Uterus (tissue), 4 donors: ENCODE data around the gene GOLGA7B. TPM values are rescaled to one million over a fixed set of nuclear protein-coding genes. Genes with fewer than 3 reads are reported as not detected.

Source experiments
- DNase-seq, 2 donors: peaks; one replicate each; pipeline ENCODE4 v3.0.0-alpha.2; 2019 to 2020
- H3K27ac ChIP-seq, 2 donors: fragments of 200-600 bp; sonication (generic); 1 replicate in 1 of 2; 2 replicates in 1 of 2; pipeline ENCODE4 v1.5.1; 2016 to 2018
- H3K27me3 ChIP-seq, 2 donors: fragments of 200-600 bp; sonication (generic); one replicate each; pipeline ENCODE4 v1.5.1; 2018 to 2019; ENCODE audit warnings: control low read depth in 1 of 2
- H3K36me3 ChIP-seq, 2 donors: fragments of 200-600 bp; sonication (generic); one replicate each; pipeline ENCODE4 v1.5.1; 2019; ENCODE audit warnings: control low read depth in 1 of 2
- H3K4me1 ChIP-seq, 2 donors: fragments of 200-600 bp; sonication (generic); one replicate each; pipeline ENCODE4 v1.5.1; 2018 to 2019; ENCODE audit warnings: control low read depth in 1 of 2
- H3K4me3 ChIP-seq, 2 donors: fragments of 200-600 bp; sonication (generic); 1 replicate in 1 of 2; 2 replicates in 1 of 2; pipeline ENCODE4 v1.5.1; 2018 to 2019; ENCODE audit warnings: mild to moderate bottlenecking in 1 of 2
- H3K9me3 ChIP-seq, 2 donors: fragments of 200-600 bp; sonication (generic); one replicate each; pipeline ENCODE4 v1.5.1; 2019; ENCODE audit warnings: control low read depth in 1 of 2
- POLR2A ChIP-seq, 2 donors: fragments of 450-650 bp; IDR thresholded peaks; one replicate each; pipeline ENCODE4 v1.6.1; 2016; ENCODE audit warnings: antibody characterized with exemption in 2 of 2, mild to moderate bottlenecking in 1 of 2, moderate library complexity in 1 of 2
- intact Hi-C: fragments of 100-400 bp; cut with DNase I; formaldehyde crosslinking; loops from one replicate; pipeline ENCODE4 v1.15.1; 2023; ENCODE audit warnings: low total_unique reads
- total RNA-seq, 4 donors: library from RNA; depleted of rRNA in 3 of 4; stranded (reverse); fragments of >200 nt in 3 of 4; gene quantifications; one replicate each; pipeline versions ENCODE4 v1.1.0 to v1.2.4, GENCODE V29; 2014 to 2023
- TF ChIP-seq, protein P1 (sequence below), 4 experiments: fragments of 200-600 bp in 2 of 4; fragments of 450-650 bp in 2 of 4; sonication (generic) in 2 of 4; IDR thresholded peaks; one replicate each; pipeline ENCODE4 v1.5.1; 2016 to 2019; ENCODE audit warnings: antibody characterized with exemption in 4 of 4, mild to moderate bottlenecking in 2 of 4, moderate library complexity in 1 of 4
- donor health status: DM: yes; HTN: yes; CAD: no.

GOLGA7B gene
- total RNA-seq = 1 to 10 TPM in 1 of 4 donors, under 1 TPM in 1, not detected in 2; 0.09 to 3.1 TPM

DNA sequence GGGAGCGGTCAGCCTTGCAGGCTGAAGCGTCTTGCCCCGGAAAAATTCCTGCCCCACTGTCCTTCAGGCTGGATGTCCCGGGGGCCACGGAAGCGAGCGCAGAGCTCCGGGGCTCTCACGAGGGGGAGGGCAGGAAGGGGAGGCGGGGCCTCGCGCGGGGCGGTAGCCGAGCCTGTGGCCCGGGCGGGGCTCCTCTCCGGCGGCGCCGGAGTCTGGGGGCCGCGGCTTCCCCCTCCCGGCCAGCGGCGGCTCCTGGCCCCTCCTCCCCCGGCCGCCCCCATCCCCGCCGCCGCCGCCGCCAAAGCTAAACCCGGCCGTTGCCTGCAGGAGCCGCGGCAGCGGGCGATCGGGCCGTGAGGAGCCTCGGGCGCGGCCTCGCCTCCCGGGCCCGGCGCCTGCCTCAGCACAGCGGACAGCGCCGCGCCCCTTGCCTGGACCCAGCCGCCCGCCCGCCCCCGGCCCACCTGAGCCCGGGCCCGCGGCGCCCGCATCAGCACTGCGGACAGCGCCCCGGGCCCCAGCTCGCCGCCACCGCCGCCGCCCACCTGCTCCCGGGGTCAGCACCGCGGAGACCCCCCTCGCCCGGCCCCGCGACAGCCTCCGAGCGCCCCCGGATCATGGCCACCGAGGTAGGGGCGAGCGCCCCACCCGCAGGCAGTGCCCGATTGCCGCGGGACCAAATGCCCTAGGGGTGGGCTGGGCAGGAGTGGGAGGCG lies at the start of gene GOLGA7B:
Gene GOLGA7B, plus strand, starts transcription at position 157 of the 716 bp plus-strand sequence. Its CDS starts 461 bp downstream, at position 618.
- Histone ChIP-seq H3K27ac (no peak within 1 kb of the TSS), H3K4me1 (peaks cover 0 to 10% of the 10 kb centered on the region in 2 donors), H3K36me3 (no peaks in the 10 kb centered on the region), H3K4me3 (peak within 1 kb of the TSS; percentile 26 to 29), H3K9me3 (no peaks in the 10 kb centered on the region), H3K27me3 (peaks cover 0 to 9% of the 10 kb centered on the region in 2 donors)
- TF ChIP-seq POLR2A (IDR thresholded peaks at IDR 0.05) = no peak
- TF ChIP-seq, protein P1, sequence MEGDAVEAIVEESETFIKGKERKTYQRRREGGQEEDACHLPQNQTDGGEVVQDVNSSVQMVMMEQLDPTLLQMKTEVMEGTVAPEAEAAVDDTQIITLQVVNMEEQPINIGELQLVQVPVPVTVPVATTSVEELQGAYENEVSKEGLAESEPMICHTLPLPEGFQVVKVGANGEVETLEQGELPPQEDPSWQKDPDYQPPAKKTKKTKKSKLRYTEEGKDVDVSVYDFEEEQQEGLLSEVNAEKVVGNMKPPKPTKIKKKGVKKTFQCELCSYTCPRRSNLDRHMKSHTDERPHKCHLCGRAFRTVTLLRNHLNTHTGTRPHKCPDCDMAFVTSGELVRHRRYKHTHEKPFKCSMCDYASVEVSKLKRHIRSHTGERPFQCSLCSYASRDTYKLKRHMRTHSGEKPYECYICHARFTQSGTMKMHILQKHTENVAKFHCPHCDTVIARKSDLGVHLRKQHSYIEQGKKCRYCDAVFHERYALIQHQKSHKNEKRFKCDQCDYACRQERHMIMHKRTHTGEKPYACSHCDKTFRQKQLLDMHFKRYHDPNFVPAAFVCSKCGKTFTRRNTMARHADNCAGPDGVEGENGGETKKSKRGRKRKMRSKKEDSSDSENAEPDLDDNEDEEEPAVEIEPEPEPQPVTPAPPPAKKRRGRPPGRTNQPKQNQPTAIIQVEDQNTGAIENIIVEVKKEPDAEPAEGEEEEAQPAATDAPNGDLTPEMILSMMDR (IDR thresholded peaks at IDR 0.05) = no peak
- intact Hi-C loops = no loop called here
- no peak for DNase-seq

DNA sequence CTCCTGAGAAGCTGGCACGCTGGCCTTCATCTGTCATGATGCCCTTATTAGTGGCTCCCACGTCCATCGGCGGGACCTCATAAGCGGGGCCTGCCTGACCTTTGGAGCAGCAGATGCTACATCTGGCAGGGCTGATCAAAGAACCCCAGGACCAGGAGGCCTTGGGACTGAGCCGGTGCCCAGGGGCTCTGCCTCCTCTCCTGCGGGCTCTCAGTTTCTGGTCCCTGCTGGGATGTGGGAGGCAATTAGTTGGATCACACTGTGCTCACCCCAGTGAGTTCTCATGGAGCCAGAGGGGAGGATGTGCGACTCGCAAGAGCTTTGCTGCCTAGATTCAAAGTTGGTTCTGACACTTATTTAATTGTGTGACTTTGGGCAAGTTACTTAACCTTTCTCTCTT lies 49.2 kb upstream of the GOLGA7B start:
- TF ChIP-seq POLR2A (IDR thresholded peaks at IDR 0.05) = no peak
- TF ChIP-seq, protein P1 (IDR thresholded peaks at IDR 0.05) = no peak
- DNase-seq = no peak
- H3K9me3 ChIP-seq = no peaks in the 10 kb centered on the region
- H3K4me1 ChIP-seq = no peaks in the 10 kb centered on the region
- intact Hi-C loops = no loop called here
- H3K27ac ChIP-seq = no peak overlapping the region
- H3K4me3 ChIP-seq = no peak overlapping the region
- H3K27me3 ChIP-seq = no peaks in the 10 kb centered on the region
- H3K36me3 ChIP-seq = no peaks in the 10 kb centered on the region

DNA sequence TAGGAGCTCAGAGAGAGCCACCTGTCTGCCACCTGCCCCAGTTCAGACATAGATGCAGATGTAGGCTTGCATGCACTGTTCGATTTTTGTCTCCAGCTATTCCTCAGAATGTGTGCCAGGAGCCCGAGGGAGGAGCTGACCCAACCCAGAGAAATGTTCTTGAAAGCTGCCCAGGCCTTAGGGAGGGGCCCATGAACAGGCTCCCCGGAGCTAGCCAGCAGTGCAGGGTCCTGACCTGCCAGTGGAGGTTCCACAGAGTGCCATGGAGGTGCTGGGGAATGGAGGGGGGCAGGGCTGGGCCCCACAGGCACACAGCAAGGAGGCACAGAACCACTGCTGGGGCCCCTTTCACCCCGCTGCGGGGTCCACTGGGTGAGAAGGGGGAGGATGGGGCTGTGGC lies 48.2 kb upstream of the GOLGA7B start:
- no peaks in the 10 kb centered on the region for H3K4me1 ChIP-seq
- H3K27me3 ChIP-seq = no peaks in the 10 kb centered on the region
- H3K27ac ChIP-seq = no peak overlapping the region
- intact Hi-C loops = no loop called here
- no peak for DNase-seq
- no peaks in the 10 kb centered on the region for H3K36me3 ChIP-seq
- H3K9me3 ChIP-seq = no peaks in the 10 kb centered on the region
- no peak overlapping the region for H3K4me3 ChIP-seq
- no peak for TF ChIP-seq POLR2A (IDR thresholded peaks at IDR 0.05)
- TF ChIP-seq, protein P1 (IDR thresholded peaks at IDR 0.05) = no peak

DNA sequence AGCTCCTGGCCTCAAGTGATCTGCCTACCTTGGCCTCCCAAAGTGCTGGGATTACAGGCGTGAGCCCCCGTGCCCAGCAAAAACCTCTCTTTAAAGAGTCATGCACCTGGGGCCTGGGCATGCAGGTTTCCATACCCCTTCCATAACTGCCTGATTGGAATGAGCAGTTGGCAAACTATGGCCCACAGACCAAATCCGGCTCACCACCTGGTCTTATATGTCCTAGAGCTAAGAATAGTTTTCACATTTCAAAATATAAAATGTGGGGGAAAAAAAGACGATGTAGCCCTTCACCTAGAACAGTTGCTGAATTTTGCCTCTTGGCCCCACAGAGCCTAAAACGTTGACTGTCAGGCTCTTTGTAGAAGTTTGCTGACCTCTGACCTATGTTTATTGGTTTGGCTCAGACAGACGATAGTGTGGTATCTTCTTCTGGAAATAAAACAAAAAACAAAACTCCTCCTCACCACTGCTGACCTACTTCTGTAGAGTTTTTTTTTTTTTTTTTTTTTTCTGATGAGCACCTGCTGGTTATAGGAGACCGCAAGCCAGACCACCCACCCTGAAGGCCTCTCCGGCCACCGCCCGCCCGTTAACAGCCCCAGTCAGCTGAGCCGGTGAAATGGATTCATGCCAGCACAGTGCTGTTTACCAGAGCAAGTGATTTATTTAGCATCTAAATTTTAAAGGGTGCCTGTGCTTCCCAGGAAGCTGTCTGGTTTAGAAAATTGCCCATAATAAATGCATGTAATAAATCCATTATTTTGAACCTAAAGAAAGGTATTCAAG lies 44.4 kb upstream of the GOLGA7B start:
- Histone ChIP-seq H3K27me3 (no peaks in the 10 kb centered on the region), H3K27ac (no peak overlapping the region), H3K36me3 (no peaks in the 10 kb centered on the region), H3K9me3 (no peaks in the 10 kb centered on the region), H3K4me1 (no peaks in the 10 kb centered on the region), H3K4me3 (no peak overlapping the region)
- TF ChIP-seq POLR2A (IDR thresholded peaks at IDR 0.05) = no peak
- TF ChIP-seq, protein P1 (IDR thresholded peaks at IDR 0.05) = no peak
- DNase-seq = peak; percentile 23 to 41
- intact Hi-C loops = no loop called here

DNA sequence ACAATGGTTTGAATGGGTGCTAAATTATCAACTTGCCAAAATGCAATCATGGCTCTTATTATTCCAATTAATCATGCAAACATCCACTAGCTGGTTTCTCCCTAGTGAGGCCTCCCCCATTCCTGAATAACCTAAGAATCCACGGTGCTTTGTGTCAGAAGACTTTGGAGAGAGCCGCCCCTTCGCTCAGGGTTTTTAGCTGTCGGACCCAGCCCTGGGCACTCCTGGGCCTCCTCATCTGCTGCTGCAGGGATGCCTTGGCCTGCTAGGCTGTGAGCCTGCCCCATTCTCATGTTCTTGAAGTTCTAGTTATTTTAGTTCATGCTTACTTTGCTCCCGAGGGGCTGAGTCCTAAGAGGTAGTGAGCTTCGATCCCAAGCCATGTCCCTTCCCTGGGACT lies 43.7 kb upstream of the GOLGA7B start:
- Histone ChIP-seq H3K27me3 (no peaks in the 10 kb centered on the region), H3K36me3 (no peaks in the 10 kb centered on the region), H3K27ac (no peak overlapping the region), H3K4me1 (no peaks in the 10 kb centered on the region), H3K4me3 (no peak overlapping the region), H3K9me3 (no peaks in the 10 kb centered on the region)
- DNase-seq = no peak
- TF ChIP-seq, protein P1 (IDR thresholded peaks at IDR 0.05) = no peak
- TF ChIP-seq POLR2A (IDR thresholded peaks at IDR 0.05) = no peak
- intact Hi-C loops = no loop called here
